HL-60 (cell line): ENCODE results near the gene SNRPB.

Experiments used
- DNase-seq, 2 experiments: peaks; one replicate each; pipeline ENCODE4 v3.0.0-alpha.2; 2010 to 2020; ENCODE audit warnings: low read depth in 1 of 2, low spot score in 1 of 2
- H3K27ac ChIP-seq: fragments of 250-450 bp; sonication (Bioruptor Pico); replicated peaks from 2 replicates; pipeline ENCODE4 v1.5.1; 2020; ENCODE audit warnings: mild to moderate bottlenecking, moderate library complexity
- H3K27me3 ChIP-seq: fragments of 250-450 bp; sonication (Bioruptor Pico); 2 replicates; pipeline ENCODE4 v1.5.1; 2021; ENCODE audit warnings: mild to moderate bottlenecking, moderate library complexity; ENCODE audit not compliant: insufficient read depth, poor library complexity, severe bottlenecking
- H3K4me3 ChIP-seq: replicated peaks from 2 replicates; pipeline ENCODE4 v1.5.1; 2011; ENCODE audit warnings: mild to moderate bottlenecking, control low read depth, low read length; ENCODE audit not compliant: insufficient read depth
- CTCF ChIP-seq: IDR thresholded peaks from one replicate; pipeline ENCODE4 v1.5.1; 2011; ENCODE audit warnings: low read length, control low read depth, inconsistent platforms; ENCODE audit not compliant: insufficient read depth
- GABPA ChIP-seq: IDR thresholded peaks from 2 replicates; pipeline ENCODE4 v1.6.1; 2012; ENCODE audit warnings: low read depth
- POLR2AphosphoS5 ChIP-seq: IDR thresholded peaks from 2 replicates; pipeline ENCODE4 v1.6.1; 2012; ENCODE audit warnings: low read depth
- REST ChIP-seq: IDR thresholded peaks from 2 replicates; pipeline ENCODE4 v1.6.1; 2012; ENCODE audit warnings: low read depth; ENCODE audit not compliant: insufficient replicate concordance
- SPI1 ChIP-seq: IDR thresholded peaks from 2 replicates; pipeline ENCODE4 v1.6.1; 2012; ENCODE audit warnings: low read depth, mild to moderate bottlenecking, borderline replicate concordance
- long read RNA-seq: library from polyadenylated mRNA; unstranded; transcript quantifications from one replicate; pipeline ENCODE4 v2.0.0, GENCODE V29; 2020

Gene SNRPB
- long read RNA-seq, transcript SNRPB-202 (7 exons, 1,008 nt), result minor isoform, 223 of 814 reads
- long read RNA-seq, transcript SNRPB-203 (8 exons, 985 nt), result minor isoform, 10 of 814 reads
- long read RNA-seq, transcript SNRPB-201 (7 exons, 1,154 nt), result major isoform, 502 of 814 reads
- long read RNA-seq, partial matches to known transcripts, result 22 of 814 reads
- long read RNA-seq, other reads (novel, unspliced or antisense), result 57 of 814 reads

GRCh38 chr20:2470423-2471193, at the start of gene SNRPB:
Gene SNRPB (minus strand): TSS chr20:2470789. CDS start chr20:2470690, 99 bp downstream.
- H3K27ac ChIP-seq, result peak within 1 kb of the TSS; percentile 99
- H3K27me3 ChIP-seq, result no peaks in the 10 kb centered on the region
- peak within 1 kb of the TSS; percentile 79 for H3K4me3 ChIP-seq
- DNase-seq, result peak; percentile 99
- TF ChIP-seq CTCF, result no peak
- TF ChIP-seq REST, result peak; percentile 80
- peak; percentile 99 for TF ChIP-seq POLR2AphosphoS5
- peak; percentile 100 for TF ChIP-seq GABPA

GRCh38 chr20:2519115-2519809, 48.7 kb upstream of the SNRPB start:
- no peak overlapping the region for H3K4me3 ChIP-seq
- DNase-seq, result no peak
- no peaks in the 10 kb centered on the region for H3K27me3 ChIP-seq
- TF ChIP-seq GABPA (no peak), CTCF (no peak), REST (no peak), SPI1 (no peak), POLR2AphosphoS5 (no peak)
- H3K27ac ChIP-seq, result no peak overlapping the region

GRCh38 chr20:2518558-2518957, 48.0 kb upstream of the SNRPB start:
- H3K4me3 ChIP-seq, result no peak overlapping the region
- H3K27me3 ChIP-seq, result no peaks in the 10 kb centered on the region
- H3K27ac ChIP-seq, result no peak overlapping the region
- DNase-seq, result no peak
- TF ChIP-seq REST (no peak), CTCF (no peak), SPI1 (no peak), POLR2AphosphoS5 (no peak), GABPA (no peak)
